DMS114 treated with DMSO at 0.1 percent for 48 hours (cell line): Measurements from ENCODE around the gene KCNN1.
A peak's percentile ranks its signal among the peaks of the same experiment; 100 is the strongest.
"Not testable (repeated sequence)": the region's sequence is repeated elsewhere in the genome, so short reads cannot be mapped to it uniquely, and the experiment has no call there.

Experiments used
- DNase-seq: peaks from one replicate; lab custom pipeline; 2025; ENCODE audit not compliant: unreplicated experiment; lab: John Stamatoyannopoulos, UW

KCNN1 gene

GRCh38 chr19:17967257-17968051, 547 bp downstream of the KCNN1 start:
- no peak for DNase-seq

- no peak for DNase-seq
Measured at GRCh38 chr19:17968362-17968761, 1.5 kb downstream of the KCNN1 start.

GRCh38 chr19:17969096-17969792, 2.3 kb downstream of the KCNN1 start:
- DNase-seq: no peak

GRCh38 chr19:17972230-17972629, 5.3 kb downstream of the KCNN1 start:
- no peak for DNase-seq

GRCh38 chr19:17973759-17974158, 6.9 kb downstream of the KCNN1 start:
- no peak for DNase-seq

GRCh38 chr19:17974551-17974950, 7.6 kb downstream of the KCNN1 start:
- no peak for DNase-seq

GRCh38 chr19:17975032-17975431, 8.1 kb downstream of the KCNN1 start:
- no peak for DNase-seq

- no peak for DNase-seq
Measured at GRCh38 chr19:17977021-17977420, 10.1 kb downstream of the KCNN1 start.

GRCh38 chr19:17977488-17977887, 10.6 kb downstream of the KCNN1 start:
- DNase-seq: no peak

- no peak for DNase-seq
Measured at GRCh38 chr19:17981611-17982010, 14.7 kb downstream of the KCNN1 start.

- DNase-seq: no peak
Measured at GRCh38 chr19:17982430-17982829, 15.5 kb downstream of the KCNN1 start.

- peak; percentile 13 for DNase-seq
Measured at GRCh38 chr19:17985037-17985818, 18.3 kb downstream of the KCNN1 start.

- not testable (repeated sequence) for DNase-seq
Measured at GRCh38 chr19:17986569-17986968, 19.7 kb downstream of the KCNN1 start.

GRCh38 chr19:17988161-17988560, 21.3 kb downstream of the KCNN1 start:
- DNase-seq: no peak

GRCh38 chr19:17989425-17990094, 22.7 kb downstream of the KCNN1 start:
- no peak for DNase-seq

GRCh38 chr19:17993076-17993813, 26.3 kb downstream of the KCNN1 start:
- no peak for DNase-seq

GRCh38 chr19:17996826-17997316, 30.0 kb downstream of the KCNN1 start:
- peak; percentile 80 for DNase-seq

- no peak for DNase-seq
Measured at GRCh38 chr19:17997969-17998826, 31.3 kb downstream of the KCNN1 start.

GRCh38 chr19:17998827-17999150, 31.9 kb downstream of the KCNN1 start:
- DNase-seq: no peak
